ENCODE measurements around the gene FAM217B.

DNA sequence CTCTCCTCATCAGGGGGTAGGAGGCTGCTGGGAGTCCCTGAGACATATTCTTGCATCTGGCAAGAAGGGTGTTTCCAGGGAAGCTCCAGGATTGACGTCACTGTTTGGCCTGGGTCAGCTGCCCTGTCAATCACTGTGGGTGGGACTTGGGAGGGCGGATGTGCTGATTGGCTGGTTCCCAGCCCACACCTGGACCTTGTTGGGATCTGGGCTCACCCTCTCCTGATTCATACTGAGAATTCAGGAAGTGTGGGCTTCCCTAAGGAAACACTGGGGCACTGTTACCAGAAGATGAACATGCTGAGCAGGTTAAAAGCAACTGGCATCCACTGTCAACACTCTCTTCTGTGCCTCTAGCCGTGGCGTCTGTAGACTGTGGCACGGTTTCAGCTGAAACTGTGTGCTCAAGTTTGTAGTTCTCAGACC is 54.5 kb downstream of the FAM217B start:
- TF ChIP-seq, protein P1, sequence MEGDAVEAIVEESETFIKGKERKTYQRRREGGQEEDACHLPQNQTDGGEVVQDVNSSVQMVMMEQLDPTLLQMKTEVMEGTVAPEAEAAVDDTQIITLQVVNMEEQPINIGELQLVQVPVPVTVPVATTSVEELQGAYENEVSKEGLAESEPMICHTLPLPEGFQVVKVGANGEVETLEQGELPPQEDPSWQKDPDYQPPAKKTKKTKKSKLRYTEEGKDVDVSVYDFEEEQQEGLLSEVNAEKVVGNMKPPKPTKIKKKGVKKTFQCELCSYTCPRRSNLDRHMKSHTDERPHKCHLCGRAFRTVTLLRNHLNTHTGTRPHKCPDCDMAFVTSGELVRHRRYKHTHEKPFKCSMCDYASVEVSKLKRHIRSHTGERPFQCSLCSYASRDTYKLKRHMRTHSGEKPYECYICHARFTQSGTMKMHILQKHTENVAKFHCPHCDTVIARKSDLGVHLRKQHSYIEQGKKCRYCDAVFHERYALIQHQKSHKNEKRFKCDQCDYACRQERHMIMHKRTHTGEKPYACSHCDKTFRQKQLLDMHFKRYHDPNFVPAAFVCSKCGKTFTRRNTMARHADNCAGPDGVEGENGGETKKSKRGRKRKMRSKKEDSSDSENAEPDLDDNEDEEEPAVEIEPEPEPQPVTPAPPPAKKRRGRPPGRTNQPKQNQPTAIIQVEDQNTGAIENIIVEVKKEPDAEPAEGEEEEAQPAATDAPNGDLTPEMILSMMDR (IDR thresholded peaks at IDR 0.05; ENCODE audit: insufficient read depth, low read length): no peak
- TF ChIP-seq POLR2AphosphoS5 (IDR thresholded peaks at IDR 0.05; ENCODE audit: low read depth) (no peak), GABPA (IDR thresholded peaks at IDR 0.05; ENCODE audit: low read depth) (no peak)
- TF ChIP-seq, protein P2, sequence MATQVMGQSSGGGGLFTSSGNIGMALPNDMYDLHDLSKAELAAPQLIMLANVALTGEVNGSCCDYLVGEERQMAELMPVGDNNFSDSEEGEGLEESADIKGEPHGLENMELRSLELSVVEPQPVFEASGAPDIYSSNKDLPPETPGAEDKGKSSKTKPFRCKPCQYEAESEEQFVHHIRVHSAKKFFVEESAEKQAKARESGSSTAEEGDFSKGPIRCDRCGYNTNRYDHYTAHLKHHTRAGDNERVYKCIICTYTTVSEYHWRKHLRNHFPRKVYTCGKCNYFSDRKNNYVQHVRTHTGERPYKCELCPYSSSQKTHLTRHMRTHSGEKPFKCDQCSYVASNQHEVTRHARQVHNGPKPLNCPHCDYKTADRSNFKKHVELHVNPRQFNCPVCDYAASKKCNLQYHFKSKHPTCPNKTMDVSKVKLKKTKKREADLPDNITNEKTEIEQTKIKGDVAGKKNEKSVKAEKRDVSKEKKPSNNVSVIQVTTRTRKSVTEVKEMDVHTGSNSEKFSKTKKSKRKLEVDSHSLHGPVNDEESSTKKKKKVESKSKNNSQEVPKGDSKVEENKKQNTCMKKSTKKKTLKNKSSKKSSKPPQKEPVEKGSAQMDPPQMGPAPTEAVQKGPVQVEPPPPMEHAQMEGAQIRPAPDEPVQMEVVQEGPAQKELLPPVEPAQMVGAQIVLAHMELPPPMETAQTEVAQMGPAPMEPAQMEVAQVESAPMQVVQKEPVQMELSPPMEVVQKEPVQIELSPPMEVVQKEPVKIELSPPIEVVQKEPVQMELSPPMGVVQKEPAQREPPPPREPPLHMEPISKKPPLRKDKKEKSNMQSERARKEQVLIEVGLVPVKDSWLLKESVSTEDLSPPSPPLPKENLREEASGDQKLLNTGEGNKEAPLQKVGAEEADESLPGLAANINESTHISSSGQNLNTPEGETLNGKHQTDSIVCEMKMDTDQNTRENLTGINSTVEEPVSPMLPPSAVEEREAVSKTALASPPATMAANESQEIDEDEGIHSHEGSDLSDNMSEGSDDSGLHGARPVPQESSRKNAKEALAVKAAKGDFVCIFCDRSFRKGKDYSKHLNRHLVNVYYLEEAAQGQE (IDR thresholded peaks at IDR 0.05; ENCODE audit: insufficient replicate concordance, low read depth): no peak

All from HL-60 (cell line).